MM.1S (cell line): ENCODE measurements around the gene LYSMD2.

Experiments
- DNase-seq: peaks from one replicate; pipeline ENCODE4 v3.0.0-alpha.2; 2015
- H2AFZ ChIP-seq: fragments of 300-600 bp; sonication (generic); 2 replicates; pipeline ENCODE4 v1.6.0; 2016; ENCODE audit warnings: antibody characterized with exemption, low read length
- H3F3A ChIP-seq: fragments of 300-600 bp; sonication (generic); 2 replicates; pipeline ENCODE4 v1.6.1; 2016; ENCODE audit warnings: mild to moderate bottlenecking, antibody characterized with exemption, low read length, moderate library complexity, mixed read lengths; ENCODE audit not compliant: insufficient read depth
- H3K27ac ChIP-seq: fragments of 300-600 bp; sonication (generic); 2 replicates; pipeline ENCODE4 v1.5.1; 2016; ENCODE audit warnings: mild to moderate bottlenecking, low read length
- H3K27me3 ChIP-seq: fragments of 300-600 bp; sonication (generic); replicated peaks from 2 replicates; pipeline ENCODE4 v1.6.0; 2016; ENCODE audit warnings: low read length; ENCODE audit not compliant: insufficient read depth
- H3K36me3 ChIP-seq: fragments of 300-600 bp; sonication (generic); replicated peaks from 2 replicates; pipeline ENCODE4 v1.6.1; 2016; ENCODE audit warnings: mild to moderate bottlenecking, low read length, mixed read lengths; ENCODE audit not compliant: insufficient read depth
- H3K4me1 ChIP-seq: fragments of 300-600 bp; sonication (generic); 2 replicates; pipeline ENCODE4 v1.6.1; 2016; ENCODE audit warnings: low read length, mixed read lengths
- H3K4me2 ChIP-seq: fragments of 300-600 bp; sonication (generic); 2 replicates; pipeline ENCODE4 v1.6.0; 2016; ENCODE audit warnings: low read depth, low read length
- H3K4me3 ChIP-seq: fragments of 300-600 bp; sonication (generic); 2 replicates; pipeline ENCODE4 v1.5.1; 2016; ENCODE audit warnings: low read length, mixed read lengths
- H3K79me2 ChIP-seq: fragments of 300-600 bp; sonication (generic); 2 replicates; pipeline ENCODE4 v1.6.1; 2016; ENCODE audit warnings: mixed run types, low read length, mixed read lengths
- H3K9ac ChIP-seq: fragments of 300-600 bp; sonication (generic); 2 replicates; pipeline ENCODE4 v1.6.1; 2016; ENCODE audit warnings: low read length, mixed read lengths
- H3K9me2 ChIP-seq: fragments of 300-600 bp; sonication (generic); replicated peaks from 2 replicates; pipeline ENCODE4 v1.6.1; 2016; ENCODE audit warnings: mild to moderate bottlenecking, low read length, mixed read lengths; ENCODE audit not compliant: insufficient read depth
- H3K9me3 ChIP-seq: fragments of 300-600 bp; sonication (generic); replicated peaks from 2 replicates; pipeline ENCODE4 v1.6.1; 2016; ENCODE audit warnings: mild to moderate bottlenecking, low read length, mixed read lengths; ENCODE audit not compliant: insufficient read depth
- H4K20me1 ChIP-seq: fragments of 300-600 bp; sonication (generic); 2 replicates; pipeline ENCODE4 v1.6.1; 2016; ENCODE audit warnings: mild to moderate bottlenecking, low read length, moderate library complexity, mixed read lengths; ENCODE audit not compliant: insufficient read depth
- EZH2 ChIP-seq: fragments of 300-600 bp; sonication (generic); optimal IDR thresholded peaks from 2 replicates; pipeline ENCODE3; 2017; ENCODE audit warnings: low read depth, mild to moderate bottlenecking, antibody characterized with exemption, low read length, mixed read lengths
- EZH2phosphoT487 ChIP-seq: fragments of 300-600 bp; sonication (generic); IDR thresholded peaks from 2 replicates; pipeline ENCODE4 v1.6.1; 2018; ENCODE audit warnings: antibody characterized with exemption, low read length
- TF ChIP-seq, protein P1 (sequence below): fragments of 300-600 bp; sonication (generic); IDR thresholded peaks from 2 replicates; pipeline ENCODE4 v1.5.1; 2016; ENCODE audit warnings: antibody characterized with exemption, low read length, mixed read lengths

Gene LYSMD2

DNA sequence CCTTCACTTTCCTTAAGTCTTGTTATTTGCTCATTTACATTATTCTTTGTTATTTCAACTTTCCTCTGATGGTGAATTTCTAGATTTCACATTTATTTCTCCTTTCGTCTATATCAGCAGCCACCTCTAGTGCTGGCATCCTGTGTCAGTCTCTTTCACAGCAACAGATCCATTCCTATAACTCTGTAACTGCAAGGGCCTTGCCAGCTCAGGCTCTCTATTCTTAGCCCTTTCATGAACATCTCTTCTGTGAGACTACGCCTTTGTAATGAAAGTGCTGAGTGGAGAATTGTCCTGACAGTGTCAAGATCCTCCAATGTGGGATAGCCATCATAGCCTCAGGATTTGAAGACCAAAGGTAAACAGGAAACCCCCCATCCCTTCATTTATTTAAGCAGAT is 60.0 kb downstream of the LYSMD2 start:
- Histone ChIP-seq H3K4me1 (no peaks in the 10 kb centered on the region), H3K36me3 (no peaks in the 10 kb centered on the region), H3K9ac (no peak overlapping the region), H4K20me1 (no peaks in the 10 kb centered on the region), H3K79me2 (no peaks in the 10 kb centered on the region), H3K27ac (no peak overlapping the region), H3F3A (no peaks in the 10 kb centered on the region), H3K9me2 (no peaks in the 10 kb centered on the region), H3K27me3 (no peaks in the 10 kb centered on the region), H3K9me3 (no peaks in the 10 kb centered on the region), H3K4me2 (no peak overlapping the region), H2AFZ (no peak overlapping the region), H3K4me3 (no peak overlapping the region)
- TF ChIP-seq EZH2 = no peak
- no peak for TF ChIP-seq EZH2phosphoT487
- TF ChIP-seq, protein P1, sequence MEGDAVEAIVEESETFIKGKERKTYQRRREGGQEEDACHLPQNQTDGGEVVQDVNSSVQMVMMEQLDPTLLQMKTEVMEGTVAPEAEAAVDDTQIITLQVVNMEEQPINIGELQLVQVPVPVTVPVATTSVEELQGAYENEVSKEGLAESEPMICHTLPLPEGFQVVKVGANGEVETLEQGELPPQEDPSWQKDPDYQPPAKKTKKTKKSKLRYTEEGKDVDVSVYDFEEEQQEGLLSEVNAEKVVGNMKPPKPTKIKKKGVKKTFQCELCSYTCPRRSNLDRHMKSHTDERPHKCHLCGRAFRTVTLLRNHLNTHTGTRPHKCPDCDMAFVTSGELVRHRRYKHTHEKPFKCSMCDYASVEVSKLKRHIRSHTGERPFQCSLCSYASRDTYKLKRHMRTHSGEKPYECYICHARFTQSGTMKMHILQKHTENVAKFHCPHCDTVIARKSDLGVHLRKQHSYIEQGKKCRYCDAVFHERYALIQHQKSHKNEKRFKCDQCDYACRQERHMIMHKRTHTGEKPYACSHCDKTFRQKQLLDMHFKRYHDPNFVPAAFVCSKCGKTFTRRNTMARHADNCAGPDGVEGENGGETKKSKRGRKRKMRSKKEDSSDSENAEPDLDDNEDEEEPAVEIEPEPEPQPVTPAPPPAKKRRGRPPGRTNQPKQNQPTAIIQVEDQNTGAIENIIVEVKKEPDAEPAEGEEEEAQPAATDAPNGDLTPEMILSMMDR = no peak
- DNase-seq = no peak

DNA sequence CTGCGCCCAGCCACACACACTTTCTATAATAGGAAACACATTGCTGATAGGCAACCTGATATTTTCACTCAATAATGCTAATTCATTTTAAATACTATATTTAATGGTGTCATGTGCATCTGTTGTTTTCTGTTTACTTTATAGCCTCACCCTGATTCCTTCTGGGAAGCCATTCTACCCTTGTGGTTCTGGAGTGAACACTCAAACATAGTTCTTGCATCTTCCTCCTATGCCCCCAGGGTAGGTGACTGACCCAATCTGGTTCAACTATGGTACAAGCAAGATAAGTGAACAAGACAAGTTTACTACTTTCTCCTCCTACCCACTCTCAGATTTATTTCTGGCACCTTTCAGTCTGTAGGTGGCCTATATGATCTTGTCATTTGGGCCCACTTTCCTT is 60.4 kb downstream of the LYSMD2 start:
- no peaks in the 10 kb centered on the region for H3K36me3 ChIP-seq
- no peak overlapping the region for H2AFZ ChIP-seq
- no peaks in the 10 kb centered on the region for H3K9me2 ChIP-seq
- DNase-seq = no peak
- H3K4me3 ChIP-seq = no peak overlapping the region
- no peaks in the 10 kb centered on the region for H3K4me1 ChIP-seq
- TF ChIP-seq, protein P1 = no peak
- TF ChIP-seq EZH2phosphoT487 (no peak), EZH2 (no peak)
- H3K9ac ChIP-seq = no peak overlapping the region
- no peaks in the 10 kb centered on the region for H4K20me1 ChIP-seq
- H3K27me3 ChIP-seq = no peaks in the 10 kb centered on the region
- no peaks in the 10 kb centered on the region for H3K79me2 ChIP-seq
- no peak overlapping the region for H3K4me2 ChIP-seq
- H3K9me3 ChIP-seq = no peaks in the 10 kb centered on the region
- H3F3A ChIP-seq = no peaks in the 10 kb centered on the region
- no peak overlapping the region for H3K27ac ChIP-seq

DNA sequence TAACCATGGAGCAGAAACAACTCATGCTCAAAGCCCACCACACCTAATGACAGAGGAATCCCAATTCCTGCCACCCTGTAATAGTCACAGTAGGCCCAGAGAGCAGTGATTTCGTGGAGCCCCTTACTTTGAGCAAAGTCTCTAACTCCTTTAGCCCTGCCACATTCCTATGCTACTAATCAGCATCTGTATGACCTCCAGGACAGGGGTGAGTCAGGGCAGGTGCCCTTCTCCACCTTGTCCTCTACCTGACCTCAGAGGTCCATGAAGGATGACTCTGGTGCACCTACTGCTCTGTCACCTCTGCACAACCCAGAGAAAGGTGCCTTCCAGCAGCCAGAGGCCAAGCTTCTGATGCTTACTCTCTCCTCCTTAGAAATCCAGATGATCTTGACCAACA is 62.2 kb downstream of the LYSMD2 start:
- Histone ChIP-seq H2AFZ (no peak overlapping the region), H3K9ac (no peak overlapping the region), H3K27me3 (no peaks in the 10 kb centered on the region), H3K9me2 (no peaks in the 10 kb centered on the region), H3F3A (no peaks in the 10 kb centered on the region), H3K79me2 (no peaks in the 10 kb centered on the region), H3K4me1 (no peaks in the 10 kb centered on the region), H3K36me3 (no peaks in the 10 kb centered on the region), H4K20me1 (no peaks in the 10 kb centered on the region), H3K27ac (no peak overlapping the region), H3K4me2 (no peak overlapping the region), H3K4me3 (no peak overlapping the region), H3K9me3 (no peaks in the 10 kb centered on the region)
- DNase-seq = no peak
- TF ChIP-seq EZH2 (no peak), EZH2phosphoT487 (no peak)
- TF ChIP-seq, protein P1 = no peak
